HEK293T (cell line): Measurements from ENCODE around the gene SPAG16.

Experiments
- ELF4 ChIP-seq: fragments of 450-650 bp; IDR thresholded peaks from 2 replicates; pipeline ENCODE4 v1.6.1; 2017; ENCODE audit warnings: antibody characterized with exemption
- FOXA1 ChIP-seq: fragments of 450-650 bp; IDR thresholded peaks from 2 replicates; pipeline ENCODE4 v1.6.1; 2016; ENCODE audit warnings: mild to moderate bottlenecking
- FOXK2 ChIP-seq: fragments of 450-650 bp; IDR thresholded peaks from 2 replicates; pipeline ENCODE4 v1.6.1; 2016; ENCODE audit warnings: mild to moderate bottlenecking
- LEF1 ChIP-seq: fragments of 450-650 bp; IDR thresholded peaks from 2 replicates; pipeline ENCODE4 v1.6.1; 2017; ENCODE audit warnings: mild to moderate bottlenecking, borderline replicate concordance
- NFRKB ChIP-seq: fragments of 450-650 bp; IDR thresholded peaks from 2 replicates; pipeline ENCODE4 v1.6.1; 2016; ENCODE audit warnings: mild to moderate bottlenecking, moderate library complexity

DNA sequence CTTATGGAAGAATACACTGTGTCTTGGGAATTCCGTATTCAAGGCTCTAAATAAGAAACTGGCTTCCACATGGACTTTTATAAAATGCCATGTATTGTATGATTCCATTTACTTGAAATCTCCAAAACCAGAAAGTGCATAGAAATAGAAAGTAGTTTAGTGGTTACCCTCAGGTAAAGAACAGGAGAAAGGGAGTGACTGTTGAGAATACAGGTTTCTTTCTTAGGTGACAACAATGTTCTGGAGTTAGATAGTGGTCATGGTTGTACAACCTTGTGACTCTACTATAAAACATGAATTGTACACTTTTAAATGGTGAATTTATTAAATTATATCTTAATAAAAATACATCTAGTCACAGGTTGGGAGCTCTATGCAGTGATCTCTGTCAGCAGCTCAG is 481.8 kb downstream of the SPAG16 start:
- no peak for TF ChIP-seq ELF4
- no peak for TF ChIP-seq FOXA1
- no peak for TF ChIP-seq FOXK2
- no peak for TF ChIP-seq LEF1
- no peak for TF ChIP-seq NFRKB
